HG03520 (cell line): ENCODE results near the gene ING5.

Experiments
- ATAC-seq: cut with Tn5 transposase; IDR thresholded peaks from one replicate; pipeline ENCODE4 v1.9.1; 2021; ENCODE audit warnings: mild to moderate bottlenecking, moderate library complexity; ENCODE audit not compliant: unreplicated experiment

Gene ING5

GRCh38 chr2:241775223-241776177 lies 73.7 kb downstream of the ING5 start:
- ATAC-seq, result no peak

GRCh38 chr2:241776336-241777169 lies 74.7 kb downstream of the ING5 start, which contains the start of gene GAL3ST2:
GAL3ST2 (plus strand) TSS chr2:241776822; CDS start chr2:241776956, 134 bp downstream.
- no peak for ATAC-seq

GRCh38 chr2:241777170-241777685 lies 75.4 kb downstream of the ING5 start:
- ATAC-seq, result no peak

- no peak for ATAC-seq
Measured at GRCh38 chr2:241777686-241778627, 76.1 kb downstream of the ING5 start.
